ENCODE measurements around the gene JAKMIP3. TPM values are rescaled to one million over a fixed set of nuclear protein-coding genes. Genes with fewer than 3 reads are reported as not detected.

JAKMIP3 gene
- total RNA-seq, 1 donor from 2014 or later, result 0.64 TPM

- H3K36me3 Mint-ChIP-seq (ENCODE audit: unreplicated experiment), result no peaks in the 10 kb centered on the region
- H3K27ac Mint-ChIP-seq (ENCODE audit: unreplicated experiment), result no peak overlapping the region
- H3K4me3 Mint-ChIP-seq (ENCODE audit: unreplicated experiment), result no peak overlapping the region
- H3K4me1 Mint-ChIP-seq (ENCODE audit: unreplicated experiment), result no peaks in the 10 kb centered on the region
- DNase-seq (ENCODE audit: extremely low spot score, unreplicated experiment), result peak; percentile 74
- peaks cover 6% of the 10 kb centered on the region for H3K27me3 Mint-ChIP-seq (ENCODE audit: unreplicated experiment)
- TF ChIP-seq, protein P1, sequence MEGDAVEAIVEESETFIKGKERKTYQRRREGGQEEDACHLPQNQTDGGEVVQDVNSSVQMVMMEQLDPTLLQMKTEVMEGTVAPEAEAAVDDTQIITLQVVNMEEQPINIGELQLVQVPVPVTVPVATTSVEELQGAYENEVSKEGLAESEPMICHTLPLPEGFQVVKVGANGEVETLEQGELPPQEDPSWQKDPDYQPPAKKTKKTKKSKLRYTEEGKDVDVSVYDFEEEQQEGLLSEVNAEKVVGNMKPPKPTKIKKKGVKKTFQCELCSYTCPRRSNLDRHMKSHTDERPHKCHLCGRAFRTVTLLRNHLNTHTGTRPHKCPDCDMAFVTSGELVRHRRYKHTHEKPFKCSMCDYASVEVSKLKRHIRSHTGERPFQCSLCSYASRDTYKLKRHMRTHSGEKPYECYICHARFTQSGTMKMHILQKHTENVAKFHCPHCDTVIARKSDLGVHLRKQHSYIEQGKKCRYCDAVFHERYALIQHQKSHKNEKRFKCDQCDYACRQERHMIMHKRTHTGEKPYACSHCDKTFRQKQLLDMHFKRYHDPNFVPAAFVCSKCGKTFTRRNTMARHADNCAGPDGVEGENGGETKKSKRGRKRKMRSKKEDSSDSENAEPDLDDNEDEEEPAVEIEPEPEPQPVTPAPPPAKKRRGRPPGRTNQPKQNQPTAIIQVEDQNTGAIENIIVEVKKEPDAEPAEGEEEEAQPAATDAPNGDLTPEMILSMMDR (IDR thresholded peaks at IDR 0.05), result no peak
- no peaks in the 10 kb centered on the region for H3K9me3 Mint-ChIP-seq (ENCODE audit: unreplicated experiment)
These were observed 33.0 kb downstream of the JAKMIP3 start for GRCh38 chr10:132098539-132099388.

DNA sequence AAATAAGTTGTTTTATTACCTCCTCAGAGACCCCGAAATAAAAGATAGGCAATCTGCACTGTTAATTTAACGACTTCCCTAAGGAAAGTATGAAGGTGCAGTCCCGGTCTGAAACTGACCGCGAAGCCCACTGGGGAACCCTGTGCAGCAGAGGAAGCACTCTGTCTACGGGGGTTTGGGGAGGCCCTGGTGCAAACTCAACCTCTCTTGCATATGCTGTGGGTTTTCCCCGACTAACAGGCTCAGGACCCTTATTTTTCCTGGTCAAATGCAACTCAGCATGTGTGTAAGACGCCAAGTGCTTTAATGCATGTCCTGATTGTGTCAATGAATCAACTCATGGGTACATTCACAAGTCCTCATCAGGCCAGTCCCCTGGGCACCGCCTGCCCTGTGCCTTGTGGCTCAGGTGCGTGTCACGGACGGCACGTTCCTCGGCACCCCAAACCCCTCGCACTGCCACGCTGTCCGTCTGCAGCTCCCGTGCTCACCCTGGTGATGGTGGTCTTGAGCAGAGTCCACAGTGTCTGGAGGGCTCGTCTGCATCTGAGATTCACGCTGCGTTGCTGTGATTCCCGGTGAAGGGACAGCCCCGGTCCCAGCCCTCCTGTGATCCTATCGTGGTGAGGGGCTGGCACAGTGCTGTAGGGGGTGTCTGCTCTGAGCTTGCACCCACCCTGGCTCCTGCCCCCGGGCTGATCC lies 33.8 kb downstream of the JAKMIP3 start:
- DNase-seq (ENCODE audit: extremely low spot score, unreplicated experiment), result peak; percentile 76
- Mint-ChIP-seq H3K36me3 (ENCODE audit: unreplicated experiment) (no peaks in the 10 kb centered on the region), H3K27ac (ENCODE audit: unreplicated experiment) (no peak overlapping the region), H3K4me1 (ENCODE audit: unreplicated experiment) (no peaks in the 10 kb centered on the region), H3K4me3 (ENCODE audit: unreplicated experiment) (no peak overlapping the region), H3K9me3 (ENCODE audit: unreplicated experiment) (no peaks in the 10 kb centered on the region), H3K27me3 (ENCODE audit: unreplicated experiment) (peaks cover 6% of the 10 kb centered on the region)
- TF ChIP-seq, protein P1 (IDR thresholded peaks at IDR 0.05), result no peak

DNA sequence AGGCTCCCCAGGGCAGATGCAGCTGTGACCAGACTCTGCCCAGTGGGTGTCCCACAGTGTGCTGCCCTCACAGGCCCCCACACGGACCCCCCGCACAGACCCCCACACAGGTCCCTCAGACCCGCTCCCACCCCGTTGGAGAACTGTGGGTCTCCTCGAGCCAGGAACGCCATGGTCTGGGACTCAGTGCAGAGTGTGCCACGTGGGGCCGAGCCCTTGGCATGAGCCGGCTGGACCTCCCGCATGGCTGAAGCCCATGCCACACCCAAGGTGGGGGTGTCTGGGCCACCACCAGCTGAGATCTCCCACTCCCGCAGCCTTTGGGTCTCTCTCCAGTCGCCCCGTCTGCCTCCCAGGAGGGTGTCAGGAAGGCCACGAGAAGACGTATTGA lies 34.3 kb downstream of the JAKMIP3 start:
- Mint-ChIP-seq H3K4me1 (ENCODE audit: unreplicated experiment) (no peaks in the 10 kb centered on the region), H3K27ac (ENCODE audit: unreplicated experiment) (no peak overlapping the region), H3K27me3 (ENCODE audit: unreplicated experiment) (peaks cover 6% of the 10 kb centered on the region), H3K9me3 (ENCODE audit: unreplicated experiment) (no peaks in the 10 kb centered on the region), H3K36me3 (ENCODE audit: unreplicated experiment) (no peaks in the 10 kb centered on the region), H3K4me3 (ENCODE audit: unreplicated experiment) (no peak overlapping the region)
- DNase-seq (ENCODE audit: extremely low spot score, unreplicated experiment), result peak; percentile 64
- TF ChIP-seq, protein P1 (IDR thresholded peaks at IDR 0.05), result no peak

GRCh38 chr10:132100556-132101349 lies 35.0 kb downstream of the JAKMIP3 start:
- H3K9me3 Mint-ChIP-seq (ENCODE audit: unreplicated experiment), result no peaks in the 10 kb centered on the region
- H3K36me3 Mint-ChIP-seq (ENCODE audit: unreplicated experiment), result no peaks in the 10 kb centered on the region
- no peak overlapping the region for H3K4me3 Mint-ChIP-seq (ENCODE audit: unreplicated experiment)
- H3K27me3 Mint-ChIP-seq (ENCODE audit: unreplicated experiment), result peaks cover 6% of the 10 kb centered on the region
- H3K4me1 Mint-ChIP-seq (ENCODE audit: unreplicated experiment), result no peaks in the 10 kb centered on the region
- TF ChIP-seq, protein P1 (IDR thresholded peaks at IDR 0.05), result no peak
- H3K27ac Mint-ChIP-seq (ENCODE audit: unreplicated experiment), result no peak overlapping the region
- DNase-seq (ENCODE audit: extremely low spot score, unreplicated experiment), result peak; percentile 76

Data from osteocyte (in vitro differentiated cells).